NCI-H748 (cell line): ENCODE measurements around the gene ZNF516.

Experiments
- DNase-seq: peaks from one replicate; lab custom pipeline; 2025; ENCODE audit not compliant: unreplicated experiment; lab: John Stamatoyannopoulos, UW

Gene ZNF516

DNA sequence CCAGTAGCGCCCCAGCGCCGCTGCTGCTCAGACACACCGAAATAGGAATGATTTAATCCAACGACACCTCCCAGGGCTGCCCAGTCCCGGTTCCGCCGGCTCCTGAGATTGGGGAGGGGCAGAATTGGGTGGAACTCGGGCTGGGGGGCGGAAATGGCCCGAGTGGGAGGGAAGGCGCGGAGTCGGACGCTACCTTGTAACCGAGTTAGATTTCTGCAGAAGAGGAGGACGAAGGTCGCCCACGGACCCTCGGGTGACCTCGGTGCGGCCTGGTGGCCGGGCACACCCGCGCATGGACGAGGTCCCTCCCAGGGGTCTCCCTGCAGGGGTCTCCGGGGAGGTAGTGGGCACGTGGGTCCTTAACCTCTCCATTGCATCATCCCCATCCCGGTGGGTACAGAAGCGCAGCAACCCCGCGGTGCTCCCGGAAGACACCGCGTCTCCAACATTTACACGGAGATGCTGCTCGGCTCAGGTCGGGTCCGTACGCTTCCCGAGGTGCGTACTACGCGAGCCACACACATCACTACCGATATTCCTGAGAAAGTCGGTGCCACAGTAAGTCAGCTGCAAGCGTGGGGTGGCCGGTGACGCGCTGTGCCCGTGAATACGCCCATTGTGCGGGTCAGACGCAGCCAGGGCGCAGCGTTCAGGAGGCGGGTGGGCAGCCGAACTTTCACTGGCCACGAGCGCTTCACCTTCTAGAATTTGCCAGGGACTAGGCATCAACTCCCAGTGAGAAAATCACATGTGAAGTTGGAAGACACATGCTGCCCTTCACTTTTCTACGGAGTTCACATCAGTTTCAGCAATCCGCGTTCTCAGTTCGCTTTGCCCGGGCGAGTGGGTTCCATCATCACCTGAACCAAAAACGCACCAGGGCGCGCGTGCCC lies 3.0 kb downstream of the ZNF516 start:
- peak; percentile 78 for DNase-seq

DNA sequence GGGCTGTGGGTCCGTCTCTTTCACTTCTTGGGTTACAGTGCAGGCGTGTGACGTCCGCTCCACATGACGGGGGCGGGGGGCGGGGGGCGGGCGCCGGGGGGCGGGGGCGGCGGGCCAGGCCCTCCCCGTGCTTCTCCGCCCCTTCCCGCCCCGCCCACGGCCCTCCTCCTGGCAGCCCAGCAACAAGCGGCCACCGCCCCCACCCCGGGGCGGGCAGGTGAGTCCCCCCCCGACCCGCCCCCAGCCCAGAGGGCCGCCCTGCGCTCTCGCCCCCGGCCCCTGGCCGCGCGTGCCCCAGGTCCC lies 3.6 kb downstream of the ZNF516 start:
- DNase-seq, result peak; percentile 88

DNA sequence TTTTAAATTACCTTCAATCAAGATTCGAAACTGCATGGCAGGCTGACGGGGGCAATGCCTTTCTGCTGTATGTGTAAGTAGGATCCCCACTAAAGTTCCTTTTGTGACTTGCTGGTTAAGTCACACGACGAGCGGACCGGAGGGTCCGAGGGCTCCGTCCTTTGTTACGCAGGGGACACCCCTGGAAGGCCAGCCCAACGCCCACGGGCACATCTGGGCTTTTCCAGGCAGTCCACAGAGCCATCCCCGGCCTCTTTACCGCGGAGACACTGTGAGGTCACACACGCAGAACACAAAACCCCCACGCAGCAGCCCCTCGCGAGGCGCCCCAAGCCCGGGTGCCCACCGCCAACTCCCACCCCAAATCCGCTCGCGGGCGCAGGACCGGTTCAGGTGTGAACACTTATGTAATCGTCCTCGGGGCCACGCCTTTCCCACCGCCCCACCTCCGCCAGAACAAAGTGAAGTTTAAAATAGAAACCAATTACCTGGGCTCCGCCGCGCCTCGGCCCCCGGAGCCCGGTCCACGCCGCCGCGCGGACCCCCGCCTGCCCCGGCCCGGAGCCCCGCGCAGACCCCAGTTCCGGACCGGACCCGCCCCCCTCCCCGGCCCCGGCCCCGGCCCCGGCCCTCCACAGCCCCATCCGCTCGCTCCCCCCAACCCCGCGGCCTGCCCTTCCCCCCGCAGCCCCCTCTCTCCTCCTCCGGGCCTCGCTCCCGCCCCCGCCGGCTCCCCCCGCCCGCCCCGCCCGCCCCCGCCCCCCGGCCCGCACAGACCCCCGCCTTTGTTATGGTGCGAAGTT lies 4.2 kb downstream of the ZNF516 start:
- DNase-seq, result peak; percentile 79

DNA sequence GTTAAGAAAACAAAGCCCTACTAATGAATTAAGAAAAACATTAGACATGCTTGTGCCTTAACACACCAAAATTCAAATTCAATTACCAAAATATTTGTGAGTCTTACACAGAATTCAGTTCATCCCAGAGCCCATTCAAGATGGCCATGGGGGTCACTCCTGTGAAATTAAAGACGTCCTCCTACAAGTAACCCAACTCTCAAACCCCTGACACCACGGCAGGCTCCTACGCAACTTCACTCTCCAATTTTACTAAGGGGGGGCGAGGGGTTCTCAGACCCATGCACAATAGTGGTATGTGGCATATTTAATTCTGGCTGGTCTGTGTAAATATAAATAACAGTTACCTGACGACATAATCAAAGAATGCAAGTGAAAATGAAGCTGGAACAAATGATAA lies 5.0 kb downstream of the ZNF516 start:
- DNase-seq, result no peak

DNA sequence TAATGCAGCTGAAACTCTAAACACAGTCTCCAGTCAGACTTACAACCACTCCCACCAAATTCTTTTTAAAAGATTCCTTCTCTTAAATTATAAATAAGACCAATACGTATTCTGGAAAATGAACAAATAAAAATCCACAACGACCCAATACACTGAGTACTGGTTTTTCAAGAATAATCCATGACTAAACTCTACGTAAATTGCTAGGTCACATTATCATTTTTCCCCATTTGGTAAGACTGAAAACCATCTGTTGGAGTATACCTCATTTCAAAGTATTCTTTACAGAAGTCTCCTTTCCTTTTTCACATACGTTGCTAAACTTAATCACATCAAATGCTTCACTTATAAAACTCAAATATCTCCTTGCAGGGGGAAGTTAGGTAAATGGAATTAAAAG lies 6.0 kb downstream of the ZNF516 start:
- no peak for DNase-seq

DNA sequence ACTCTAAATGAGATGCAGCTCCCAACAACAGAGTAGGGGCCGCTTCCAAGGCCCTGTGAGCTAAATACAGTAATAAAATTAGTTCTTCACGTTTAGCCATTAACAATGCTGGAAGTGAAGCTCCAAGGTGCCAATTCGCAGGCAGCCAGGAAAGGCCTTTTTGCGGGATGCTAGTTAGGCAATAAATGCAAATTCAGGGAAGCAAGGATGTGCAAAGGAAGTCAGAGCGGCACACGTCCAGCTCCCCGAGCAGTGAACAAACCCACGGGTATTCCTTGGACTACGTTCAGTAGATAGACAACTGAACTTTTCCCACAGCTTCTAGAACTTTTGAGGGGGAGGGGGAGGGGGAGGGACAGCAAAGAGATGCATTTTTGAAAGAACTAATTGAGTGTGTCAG lies 6.9 kb downstream of the ZNF516 start:
- no peak for DNase-seq

DNA sequence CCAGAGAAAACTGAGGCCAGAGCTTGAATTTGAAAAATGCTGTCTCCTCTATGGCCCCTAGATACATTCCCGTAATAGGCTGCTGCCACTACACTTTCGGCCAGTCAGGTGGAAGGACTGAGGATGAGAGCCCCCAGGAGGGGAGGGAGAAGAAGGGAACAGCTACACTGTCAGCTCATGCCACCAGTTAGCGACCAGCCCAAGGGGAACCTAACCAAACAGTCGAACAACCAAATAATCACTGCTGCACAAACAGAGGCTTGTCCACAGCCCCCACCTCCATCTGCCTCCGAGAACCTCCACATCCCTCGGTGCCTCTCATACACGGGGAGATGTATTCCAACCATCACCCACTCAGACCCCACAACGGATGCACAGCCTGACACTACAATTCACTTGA lies 7.3 kb downstream of the ZNF516 start:
- DNase-seq, result no peak

DNA sequence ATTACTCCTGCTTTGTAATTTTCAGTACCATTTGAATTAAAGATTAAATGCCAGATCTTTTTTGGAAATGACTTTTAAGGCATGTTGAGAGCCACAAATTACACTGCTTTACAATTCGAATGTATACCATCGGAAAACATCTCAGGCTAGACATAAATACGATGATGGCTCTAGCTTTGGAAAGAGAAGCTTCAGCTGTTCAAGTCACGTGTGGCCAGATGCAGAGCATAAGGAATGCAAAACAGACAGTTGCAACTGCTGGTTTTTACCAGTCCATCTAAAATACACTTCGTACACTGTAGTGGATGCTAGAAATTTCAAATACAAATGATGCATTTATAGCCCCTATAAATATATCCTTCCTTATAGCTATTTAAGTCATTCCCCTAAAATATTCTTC lies 8.0 kb downstream of the ZNF516 start:
- no peak for DNase-seq

DNA sequence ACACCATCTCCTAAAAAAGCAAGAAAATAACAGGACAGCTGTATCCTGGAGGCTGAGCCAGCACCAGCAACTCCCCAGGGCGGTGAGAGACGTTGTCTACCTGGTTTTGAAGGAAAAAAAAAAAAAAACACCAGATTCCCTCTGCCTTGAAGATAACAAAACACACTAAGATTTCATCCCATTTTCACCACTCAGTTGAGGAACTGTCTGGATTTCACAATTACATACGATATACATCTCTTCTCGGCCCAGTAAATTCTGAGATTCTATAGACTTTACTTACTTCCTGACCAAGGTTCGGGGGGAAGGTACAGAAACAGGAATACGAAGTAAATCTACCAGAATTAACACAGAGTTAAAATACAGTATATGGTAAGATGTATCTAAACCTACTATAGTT lies 8.5 kb downstream of the ZNF516 start:
- no peak for DNase-seq

DNA sequence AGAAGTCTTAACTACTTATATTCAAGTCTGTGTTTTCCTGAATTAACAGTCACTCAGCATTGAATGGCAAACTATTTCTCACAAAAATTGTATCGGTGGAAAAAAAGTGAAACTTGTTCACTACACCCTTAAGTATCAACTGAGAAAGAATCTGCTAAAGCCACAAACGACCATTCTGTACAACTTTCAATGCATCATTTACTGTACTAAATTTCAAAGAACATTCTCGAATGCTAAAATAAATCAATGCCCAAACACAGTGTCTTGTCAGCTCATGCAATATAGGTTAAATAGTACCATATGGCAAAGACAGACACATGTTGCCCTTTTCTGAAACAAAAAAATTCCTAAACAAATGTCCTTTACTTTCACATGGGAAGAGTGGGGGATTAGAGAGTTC lies 9.0 kb downstream of the ZNF516 start:
- no peak for DNase-seq

DNA sequence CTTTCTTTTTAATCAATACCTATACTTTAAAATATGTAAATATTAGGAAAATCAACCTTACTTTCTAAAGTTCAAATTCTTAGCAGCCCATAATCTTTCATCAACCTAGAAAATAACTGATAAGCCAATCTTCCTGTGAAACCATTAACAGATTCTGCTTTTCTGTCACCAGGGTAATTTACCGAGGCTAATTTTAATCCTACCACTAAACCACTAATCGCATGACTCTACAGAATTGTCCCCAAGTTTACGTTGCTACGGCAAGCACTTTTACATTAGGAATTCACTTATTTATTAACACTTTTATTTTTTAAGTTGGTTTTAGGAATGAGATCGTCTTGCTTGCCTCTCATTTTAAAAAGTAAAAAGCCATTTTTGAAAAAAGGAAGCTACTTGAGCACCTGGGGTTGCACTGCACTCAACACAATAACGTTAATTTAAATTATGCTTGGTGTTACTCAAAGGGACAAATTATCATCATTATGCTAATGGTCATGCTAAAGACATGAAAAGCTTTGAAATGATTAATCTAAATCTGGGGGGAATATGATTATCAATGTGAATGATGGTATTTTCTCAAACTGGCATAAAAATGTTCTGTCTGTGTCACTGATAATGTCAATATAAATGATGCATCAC lies 10.2 kb downstream of the ZNF516 start:
- DNase-seq, result no peak

DNA sequence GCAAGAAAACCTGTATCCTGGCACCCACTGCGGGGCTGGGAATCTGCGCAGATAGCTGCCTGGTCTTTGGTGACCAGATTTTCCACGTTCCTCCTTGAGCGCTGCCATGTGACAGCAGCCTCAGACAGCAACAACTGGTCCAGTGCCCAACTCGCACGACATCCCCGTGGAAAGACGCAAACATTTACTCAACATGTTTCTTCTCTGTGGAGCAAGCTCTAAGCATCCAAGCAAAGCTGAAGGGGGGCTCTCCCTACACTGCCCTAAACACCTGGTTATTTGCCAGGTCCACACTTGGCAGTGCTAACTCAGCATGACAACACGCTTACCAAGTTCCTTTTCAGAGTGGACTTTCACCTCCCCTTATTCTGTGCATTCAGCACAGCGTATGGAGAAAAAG lies 11.3 kb downstream of the ZNF516 start:
- DNase-seq, result no peak

DNA sequence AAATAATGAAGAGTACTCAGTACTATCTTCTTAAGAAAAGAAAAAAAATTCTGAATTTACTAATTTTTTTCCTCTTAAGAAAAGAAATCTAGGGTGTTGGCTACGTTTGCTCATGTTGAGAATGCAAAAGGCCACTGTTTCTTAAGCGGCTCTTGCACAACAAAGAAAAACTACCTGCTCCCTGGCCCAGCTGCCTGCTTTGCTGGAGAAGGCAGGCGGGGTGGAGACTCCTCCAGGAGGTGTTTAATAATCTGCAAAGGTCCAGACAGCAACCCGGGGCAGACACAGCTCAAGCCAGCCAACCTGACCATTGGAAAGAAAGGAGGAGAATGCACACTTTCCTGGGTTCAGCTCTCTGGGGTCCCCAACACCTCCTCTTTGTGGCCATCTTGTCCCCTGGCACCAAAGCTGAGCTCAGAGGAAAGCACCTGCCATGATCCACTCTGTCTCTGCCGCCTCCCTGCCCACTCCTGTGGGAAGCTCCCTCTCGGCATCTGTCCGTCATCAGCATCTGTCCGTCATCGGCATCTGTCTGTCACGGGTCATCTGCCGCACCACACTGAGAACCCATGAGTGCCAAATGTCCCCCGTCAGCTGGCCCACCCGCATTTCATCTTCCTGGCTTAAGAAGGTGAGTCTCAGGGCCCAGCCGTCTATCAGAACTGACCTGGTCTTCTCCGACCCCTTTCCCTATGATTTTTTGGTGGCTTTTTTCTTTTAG lies 11.9 kb downstream of the ZNF516 start:
- no peak for DNase-seq

DNA sequence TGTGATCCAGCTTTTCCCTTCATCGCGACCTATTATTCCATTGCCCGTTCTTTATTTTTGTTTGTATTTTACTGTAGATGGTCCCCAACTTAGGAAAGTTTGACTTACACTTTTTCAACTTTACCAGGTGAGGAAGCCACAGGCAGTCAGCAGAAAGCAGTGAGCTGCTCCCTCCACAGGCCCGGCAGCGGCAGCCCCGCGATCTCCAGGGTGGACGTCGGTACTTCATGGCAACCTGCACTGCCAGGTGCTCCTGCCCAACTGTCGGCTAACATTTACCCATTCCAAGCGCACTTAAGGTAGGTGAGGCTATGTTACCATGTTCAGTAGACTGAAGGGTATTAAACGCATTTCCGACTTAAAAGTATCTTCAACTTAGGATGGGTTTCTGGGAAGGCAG lies 12.8 kb downstream of the ZNF516 start:
- no peak for DNase-seq

DNA sequence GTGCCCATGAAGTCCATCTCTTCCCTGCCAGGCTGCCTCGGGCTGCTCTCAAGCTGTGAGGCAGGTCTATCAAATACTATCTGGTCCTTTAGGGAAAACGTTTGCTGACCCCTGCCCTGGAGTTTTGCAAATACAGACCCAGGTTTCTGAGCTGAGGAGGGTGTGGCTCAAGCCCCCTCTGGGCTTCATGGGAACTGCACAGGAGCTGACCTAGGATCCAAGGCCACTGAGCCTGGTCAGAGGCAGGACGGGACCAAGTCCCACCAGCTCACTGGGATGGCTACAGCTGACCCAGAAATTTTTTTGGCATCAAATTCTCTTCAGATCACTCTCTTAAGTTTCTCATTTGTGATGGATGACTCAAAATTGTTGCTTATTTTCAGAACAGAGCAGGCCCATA lies 14.1 kb downstream of the ZNF516 start:
- no peak for DNase-seq

DNA sequence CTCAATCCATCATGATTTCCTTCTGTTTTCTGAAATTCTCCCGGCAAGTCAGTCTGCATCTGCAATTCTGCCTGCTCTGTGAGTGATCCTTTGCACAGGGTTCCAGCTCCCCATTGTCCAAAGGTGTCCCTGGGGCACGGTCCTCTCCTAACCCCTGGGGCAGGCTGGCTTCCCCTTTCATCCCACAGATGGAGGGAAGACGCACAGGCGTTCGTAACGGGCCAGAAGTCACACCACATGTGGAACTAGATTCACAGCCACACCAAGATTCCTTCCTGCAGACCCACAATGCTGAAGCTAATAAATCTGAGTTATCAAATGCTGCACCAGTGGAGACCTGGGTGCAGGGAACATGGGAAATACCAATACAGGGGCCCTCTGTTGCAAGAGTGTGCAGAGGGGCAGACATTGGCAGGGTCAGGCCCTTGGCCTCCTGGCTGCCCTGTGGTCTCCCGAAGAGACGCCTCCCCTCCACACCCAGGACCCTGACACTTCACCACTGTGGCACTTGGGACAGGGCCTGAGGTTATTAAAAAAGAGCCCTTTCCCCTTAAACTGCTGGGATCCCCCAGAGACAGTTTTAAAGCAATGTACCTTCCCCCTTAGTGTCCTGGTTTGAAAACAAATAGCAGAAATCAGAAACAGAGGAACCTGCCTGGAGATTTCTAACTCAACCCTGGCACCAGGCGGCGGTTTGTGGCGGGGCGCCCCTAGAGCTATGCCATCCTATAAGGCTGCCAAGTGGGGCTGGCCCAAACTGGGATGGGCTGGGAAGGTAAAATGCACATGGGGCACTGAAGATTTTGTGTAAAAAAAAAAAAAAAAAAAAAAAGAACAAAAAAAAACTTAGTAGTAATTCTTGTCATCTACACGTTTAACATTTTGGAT lies 15.4 kb downstream of the ZNF516 start:
- DNase-seq, result no peak

DNA sequence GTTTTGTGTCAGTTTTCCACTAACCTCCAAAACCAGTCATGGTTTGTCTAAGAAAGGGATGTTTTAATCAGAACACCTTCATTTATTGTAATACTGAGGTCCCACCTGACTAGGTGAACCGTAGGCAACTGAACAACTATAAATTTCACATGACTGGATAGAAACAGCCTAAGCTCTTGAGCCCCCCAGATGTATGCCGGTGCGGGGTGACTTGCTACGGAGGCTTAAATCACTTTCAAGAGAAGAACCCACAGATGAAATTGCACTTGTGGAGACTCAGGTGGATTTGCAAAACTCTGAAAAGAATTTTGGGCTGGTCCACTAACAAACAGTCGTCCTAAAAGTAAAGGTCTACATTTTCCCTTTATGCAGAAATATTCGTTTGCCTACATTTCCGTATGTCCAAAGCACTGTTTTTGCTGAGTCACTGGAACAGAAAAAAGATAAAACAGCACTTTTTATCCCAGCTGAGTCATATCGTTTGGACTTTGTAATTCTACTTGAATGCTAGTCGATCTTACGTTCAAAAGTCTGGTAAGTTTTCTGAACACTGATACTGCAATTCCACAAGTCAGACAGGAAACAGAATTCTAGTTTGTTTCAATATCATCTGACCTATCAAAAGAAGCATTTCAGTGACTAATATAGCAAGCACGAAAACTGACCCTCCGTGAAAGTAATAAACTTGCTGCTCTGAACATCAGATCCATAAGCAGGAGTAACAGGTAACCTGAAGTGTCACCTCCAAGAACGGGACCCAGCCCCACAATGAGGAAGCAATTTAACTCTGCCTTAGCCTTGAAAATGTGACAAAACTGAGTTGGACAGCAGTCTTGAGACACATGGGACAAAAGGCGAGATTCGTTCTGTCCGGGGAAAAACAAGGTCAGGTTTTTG lies 18.1 kb downstream of the ZNF516 start:
- DNase-seq, result no peak

DNA sequence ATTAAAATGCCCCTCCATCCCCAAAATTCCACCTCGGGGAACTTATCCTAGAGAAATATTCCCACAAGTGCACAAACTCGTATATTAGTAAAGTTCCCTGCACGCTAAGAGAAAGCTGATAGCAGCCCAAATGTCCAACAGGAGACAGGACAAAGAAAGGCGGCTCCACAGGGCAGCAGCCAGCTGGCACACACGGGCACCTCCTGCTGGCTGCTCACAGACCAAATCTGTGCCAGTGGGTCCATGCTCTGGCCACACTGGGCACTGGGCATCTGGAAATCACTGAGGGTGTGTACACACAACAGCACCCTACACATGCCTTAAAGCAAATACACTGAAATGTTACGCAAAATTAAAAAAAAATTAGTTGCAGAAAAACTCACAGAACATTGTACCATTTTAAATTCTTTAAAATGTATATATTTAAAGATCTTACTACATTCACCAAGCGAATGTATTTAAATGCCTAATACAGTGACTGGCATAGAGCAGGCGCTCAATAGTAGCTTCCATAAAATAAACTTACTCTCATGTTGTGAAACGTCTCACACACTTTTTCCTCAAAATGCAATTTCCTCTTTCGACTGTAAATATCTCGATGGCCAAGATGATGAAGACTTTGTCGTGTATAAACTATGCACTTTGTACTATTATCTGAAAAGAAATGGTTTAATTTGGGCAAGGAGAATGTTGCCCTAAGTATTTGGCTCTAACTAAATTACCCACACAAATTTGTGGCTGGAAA lies 19.4 kb downstream of the ZNF516 start:
- DNase-seq, result no peak

DNA sequence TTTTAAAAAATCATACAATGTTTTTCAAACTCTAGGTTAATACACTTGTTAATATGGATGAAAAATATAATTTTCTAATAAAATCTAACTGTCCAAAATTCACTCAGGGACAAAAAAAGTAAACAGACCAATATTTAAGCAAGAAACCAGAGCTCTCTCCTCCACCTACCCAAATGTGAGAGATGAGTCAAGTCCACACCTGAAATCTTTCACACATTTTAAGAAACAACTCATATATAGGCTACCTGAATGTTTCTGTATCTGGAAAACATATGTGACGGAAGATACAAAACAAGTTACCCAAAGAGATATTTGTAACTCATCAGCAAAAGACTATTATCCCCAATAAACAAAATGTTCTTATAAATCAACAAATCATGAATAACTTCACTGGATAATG lies 20.2 kb downstream of the ZNF516 start:
- no peak for DNase-seq
